Measurements from ENCODE around the gene RPL10A. TPM values are rescaled to one million over a fixed set of nuclear protein-coding genes. Genes with fewer than 3 reads are reported as not detected.
"Not testable (repeated sequence)": the region's sequence is repeated elsewhere in the genome, so short reads cannot be mapped to it uniquely, and the experiment has no call there.

The RPL10A gene
- total RNA-seq, 1 experiment from 2014 or later, result 983 TPM

- H3K27me3 ChIP-seq (replicated peaks); H3K9me3 ChIP-seq (replicated peaks); DNase-seq (ENCODE audit: low read depth in 1 of 2, low spot score in 2 of 2): not testable (repeated sequence)
Observed at GRCh38 chr6:35438378-35439065, 29.7 kb upstream of the RPL10A start.

GRCh38 chr6:35439308-35439707 is 28.9 kb upstream of the RPL10A start:
- Histone ChIP-seq H3K4me3 (no peak overlapping the region), H3K27me3 (replicated peaks) (no peaks in the 10 kb centered on the region), H3K4me1 (replicated peaks) (no peaks in the 10 kb centered on the region), H3K27ac (no peak overlapping the region), H3K9me3 (replicated peaks) (no peaks in the 10 kb centered on the region), H3K36me3 (no peaks in the 10 kb centered on the region)
- DNase-seq (ENCODE audit: low read depth in 1 of 2, low spot score in 2 of 2), result no peak

More at GRCh38 chr6:35438378-35439065, 29.7 kb upstream of the RPL10A start:
- H3K36me3 ChIP-seq; H3K4me3 ChIP-seq; H3K4me1 ChIP-seq (replicated peaks); H3K27ac ChIP-seq: not testable (repeated sequence)

GRCh38 chr6:35441205-35441604 is 27.0 kb upstream of the RPL10A start:
- no peaks in the 10 kb centered on the region for H3K36me3 ChIP-seq
- no peak overlapping the region for H3K27ac ChIP-seq
- H3K4me3 ChIP-seq, result no peak overlapping the region
- no peak for DNase-seq (ENCODE audit: low read depth in 1 of 2, low spot score in 2 of 2)
- H3K4me1 ChIP-seq (replicated peaks), result no peaks in the 10 kb centered on the region
- H3K9me3 ChIP-seq (replicated peaks), result no peaks in the 10 kb centered on the region
- H3K27me3 ChIP-seq (replicated peaks), result no peaks in the 10 kb centered on the region

- no peak overlapping the region for H3K27ac ChIP-seq
- no peaks in the 10 kb centered on the region for H3K36me3 ChIP-seq
- H3K27me3 ChIP-seq (replicated peaks), result no peaks in the 10 kb centered on the region
- H3K4me3 ChIP-seq, result no peak overlapping the region
- no peak for DNase-seq (ENCODE audit: low read depth in 1 of 2, low spot score in 2 of 2)
- no peaks in the 10 kb centered on the region for H3K9me3 ChIP-seq (replicated peaks)
- no peaks in the 10 kb centered on the region for H3K4me1 ChIP-seq (replicated peaks)
Observed at GRCh38 chr6:35441642-35442041, 26.6 kb upstream of the RPL10A start.

GRCh38 chr6:35442693-35443092 is 25.5 kb upstream of the RPL10A start:
- Histone ChIP-seq H3K4me1 (replicated peaks) (no peaks in the 10 kb centered on the region), H3K4me3 (no peak overlapping the region), H3K27ac (no peak overlapping the region), H3K27me3 (replicated peaks) (no peaks in the 10 kb centered on the region), H3K9me3 (replicated peaks) (no peaks in the 10 kb centered on the region), H3K36me3 (no peaks in the 10 kb centered on the region)
- no peak for DNase-seq (ENCODE audit: low read depth in 1 of 2, low spot score in 2 of 2)

GRCh38 chr6:35443341-35444030 is 24.7 kb upstream of the RPL10A start:
- no peaks in the 10 kb centered on the region for H3K9me3 ChIP-seq (replicated peaks)
- no peaks in the 10 kb centered on the region for H3K27me3 ChIP-seq (replicated peaks)
- no peaks in the 10 kb centered on the region for H3K36me3 ChIP-seq
- no peak for DNase-seq (ENCODE audit: low read depth in 1 of 2, low spot score in 2 of 2)
- H3K27ac ChIP-seq, result no peak overlapping the region
- H3K4me3 ChIP-seq, result no peak overlapping the region
- H3K4me1 ChIP-seq (replicated peaks), result no peaks in the 10 kb centered on the region

- Histone ChIP-seq H3K4me1 (replicated peaks) (0 out of 2 replicates have a peak, but pooled peaks cover 3% of the 10 kb centered on the region), H3K36me3 (no peaks in the 10 kb centered on the region), H3K27me3 (replicated peaks) (no peaks in the 10 kb centered on the region), H3K27ac (no peak overlapping the region), H3K9me3 (replicated peaks) (no peaks in the 10 kb centered on the region), H3K4me3 (no peak overlapping the region)
- no peak for DNase-seq (ENCODE audit: low read depth in 1 of 2, low spot score in 2 of 2)
Observed at GRCh38 chr6:35445691-35446090, 22.5 kb upstream of the RPL10A start.

- H3K9me3 ChIP-seq (replicated peaks), result no peaks in the 10 kb centered on the region
- H3K27me3 ChIP-seq (replicated peaks), result no peaks in the 10 kb centered on the region
- 0 out of 2 replicates have a peak, but pooled peaks cover 5% of the 10 kb centered on the region for H3K36me3 ChIP-seq
- no peak overlapping the region for H3K27ac ChIP-seq
- H3K4me3 ChIP-seq, result no peak overlapping the region
- peaks cover 17% of the 10 kb centered on the region for H3K4me1 ChIP-seq (replicated peaks)
- no peak for DNase-seq (ENCODE audit: low read depth in 1 of 2, low spot score in 2 of 2)
Observed at GRCh38 chr6:35448191-35448590, 20.0 kb upstream of the RPL10A start.

GRCh38 chr6:35449287-35449881 is 18.8 kb upstream of the RPL10A start:
- no peaks in the 10 kb centered on the region for H3K9me3 ChIP-seq (replicated peaks)
- no peak overlapping the region for H3K4me3 ChIP-seq
- H3K27me3 ChIP-seq (replicated peaks), result no peaks in the 10 kb centered on the region
- H3K27ac ChIP-seq, result no peak overlapping the region
- peaks cover 5% of the 10 kb centered on the region; the same call in 1 of the 2 replicates for H3K36me3 ChIP-seq
- H3K4me1 ChIP-seq (replicated peaks), result peaks cover 18% of the 10 kb centered on the region
- DNase-seq (ENCODE audit: low read depth in 1 of 2, low spot score in 2 of 2), result peak in 1 of 2 experiments; percentile 77

GRCh38 chr6:35451354-35452182 is 16.6 kb upstream of the RPL10A start:
- Histone ChIP-seq H3K9me3 (replicated peaks) (no peaks in the 10 kb centered on the region), H3K27me3 (replicated peaks) (no peaks in the 10 kb centered on the region), H3K27ac (no peak overlapping the region), H3K4me3 (peak overlapping the region; percentile 75), H3K36me3 (peaks cover 19% of the 10 kb centered on the region), H3K4me1 (replicated peaks) (peaks cover 18% of the 10 kb centered on the region)
- DNase-seq (ENCODE audit: low read depth in 1 of 2, low spot score in 2 of 2), result no peak

GRCh38 chr6:35452183-35453090 is 15.8 kb upstream of the RPL10A start, which contains the start of gene FANCE:
Gene FANCE (plus strand): TSS chr6:35452338. CDS start chr6:35452546, 208 bp downstream.
- Histone ChIP-seq H3K4me3 (peak within 1 kb of the TSS; percentile 75), H3K27ac (peak within 1 kb of the TSS; percentile 44; the same call in 1 of the 2 replicates), H3K4me1 (replicated peaks) (peaks cover 18% of the 10 kb centered on the region), H3K9me3 (replicated peaks) (no peaks in the 10 kb centered on the region), H3K27me3 (replicated peaks) (no peaks in the 10 kb centered on the region), H3K36me3 (peaks cover 27% of the 10 kb centered on the region)
- DNase-seq (ENCODE audit: low read depth in 1 of 2, low spot score in 2 of 2), result peak; percentile 95

GRCh38 chr6:35453236-35453635 is 15.0 kb upstream of the RPL10A start:
- H3K4me3 ChIP-seq, result peak overlapping the region; percentile 75
- DNase-seq (ENCODE audit: low read depth in 1 of 2, low spot score in 2 of 2), result no peak
- no peak overlapping the region for H3K27ac ChIP-seq
- H3K9me3 ChIP-seq (replicated peaks), result no peaks in the 10 kb centered on the region
- peaks cover 35% of the 10 kb centered on the region for H3K36me3 ChIP-seq
- no peaks in the 10 kb centered on the region for H3K27me3 ChIP-seq (replicated peaks)
- H3K4me1 ChIP-seq (replicated peaks), result peaks cover 18% of the 10 kb centered on the region

Data from SJSA1 (cell line).